Stomach (tissue), 9 donors: Measurements from ENCODE around the gene SLC10A3. TPM values are rescaled to one million over a fixed set of nuclear protein-coding genes. Genes with fewer than 3 reads are reported as not detected.
A peak's percentile ranks its signal among the peaks of the same experiment; 100 is the strongest.

Source experiments
- DNase-seq, 2 donors: peaks; one replicate each; pipeline versions ENCODE4 v3.0.0 to v3.0.0-alpha.2; 2013 to 2019
- H3K27ac ChIP-seq, 5 donors: fragments of 200-600 bp in 4 of 5; sonication (generic) in 4 of 5; one replicate each; pipeline ENCODE4 v1.5.1; 2013 to 2019; ENCODE audit warnings: mild to moderate bottlenecking in 1 of 5, moderate library complexity in 1 of 5
- H3K27me3 ChIP-seq, 3 donors: fragments of 200-600 bp; sonication (generic); one replicate each; pipeline ENCODE4 v1.5.1; 2017 to 2019; ENCODE audit warnings: mixed run types in 1 of 3
- H3K36me3 ChIP-seq, 4 donors: fragments of 200-600 bp; sonication (generic); 1 replicate in 3 of 4; 2 replicates in 1 of 4; pipeline ENCODE4 v1.5.1; 2016 to 2019
- H3K4me1 ChIP-seq, 4 donors: fragments of 200-600 bp; sonication (generic); one replicate each; pipeline ENCODE4 v1.5.1; 2016 to 2019
- H3K4me3 ChIP-seq, 4 donors: fragments of 200-600 bp; sonication (generic) in 3 of 4; one replicate each; pipeline ENCODE4 v1.5.1; 2016 to 2019; ENCODE audit warnings: mild to moderate bottlenecking in 1 of 4
- H3K9me3 ChIP-seq, 4 donors: fragments of 200-600 bp; sonication (generic); one replicate each; pipeline ENCODE4 v1.5.1; 2016 to 2019
- EP300 ChIP-seq: sonication (generic); formaldehyde crosslinking; IDR thresholded peaks from one replicate; pipeline ENCODE4 v1.6.1; 2017; ENCODE audit warnings: antibody characterized with exemption
- POLR2A ChIP-seq, 4 donors: fragments of 450-650 bp; IDR thresholded peaks; one replicate each; pipeline ENCODE4 v1.6.1; 2016; ENCODE audit warnings: antibody characterized with exemption in 4 of 4, control low read depth in 2 of 4, mild to moderate bottlenecking in 1 of 4, moderate library complexity in 1 of 4
- POLR2AphosphoS5 ChIP-seq, 3 donors: sonication (generic); formaldehyde crosslinking; IDR thresholded peaks; one replicate each; pipeline ENCODE4 v1.6.1; 2016; ENCODE audit warnings: antibody characterized with exemption in 3 of 3
- WGBS, 5 donors: extraction: QIAGEN DNeasy Blood & Tissue Kit in 3 of 5; methylation state at CpG; one replicate each; pipeline versions ENCODE4 v1.1.5 to v1.1.7; 2013 to 2018; 5-methylcytosine and 5-hydroxymethylcytosine counted together
- intact Hi-C: fragments of 100-400 bp; cut with DNase I; formaldehyde crosslinking; loops from one replicate; pipeline ENCODE4 v1.15.1; 2023; ENCODE audit warnings: low total_unique reads
- polyA plus RNA-seq, 3 donors: library from polyadenylated mRNA; stranded (reverse); fragments of 200-250 nt; gene quantifications; one replicate each; pipeline ENCODE4 v1.2.3, GENCODE V29; 2013
- total RNA-seq, 5 donors: library from RNA; depleted of rRNA; stranded (reverse); fragments of >200 nt; gene quantifications; one replicate each; pipeline versions ENCODE4 v1.1.0 to v1.2.3, GENCODE V29; 2014 to 2016
- TF ChIP-seq, protein P1 (sequence below), 7 experiments: fragments of 450-650 bp in 4 of 7; fragments of 200-600 bp in 3 of 7; sonication (generic) in 3 of 7; IDR thresholded peaks; one replicate each; pipeline ENCODE4 v1.5.1; 2016 to 2019; ENCODE audit warnings: antibody characterized with exemption in 7 of 7, control low read depth in 2 of 7, mild to moderate bottlenecking in 1 of 7
- donor health status: healthy with polysubstance abuse.
- donor health status: Bipolar disorder and iron deficiency.
- donor health status: healthy.

SLC10A3 gene
- total and polyA plus RNA-seq, 8 donors = 4.9 to 175 (median 12.9) TPM

DNA sequence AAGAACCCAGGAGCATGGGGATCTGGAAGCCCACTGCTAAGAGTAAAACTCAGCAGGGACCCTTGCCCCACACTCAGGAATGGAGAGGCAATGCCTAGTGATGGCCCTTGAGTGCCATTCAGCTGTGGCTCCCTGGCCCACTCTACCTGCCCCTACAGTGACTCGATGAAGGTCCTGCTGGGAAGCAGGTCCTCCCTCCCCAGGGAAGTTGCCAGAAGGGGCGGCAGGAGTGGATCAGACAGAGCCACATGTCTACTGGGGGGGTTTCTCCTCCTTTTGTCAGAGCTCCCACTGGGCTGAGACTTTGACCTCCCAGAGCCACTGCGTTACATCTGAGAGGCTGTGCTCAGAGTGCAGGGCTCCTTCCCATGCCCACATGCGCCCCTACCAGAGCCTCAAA is 1.2 kb downstream of the SLC10A3 start:
- Histone ChIP-seq H3K9me3 (no peaks in the 10 kb centered on the region), H3K4me1 (peaks cover 0 to 54% (median 31%) of the 10 kb centered on the region in 4 donors), H3K27ac (peak overlapping the region in 4 of 5 donors; percentile 92 to 98 (median 94)), H3K36me3 (peaks cover 0 to 23% (median 17%) of the 10 kb centered on the region in 4 donors), H3K27me3 (no peaks in the 10 kb centered on the region), H3K4me3 (peak overlapping the region; percentile 55 to 61 (median 57))
- 82 to 85% (median 83%) methylated on average over 1 to 4 of the region's 4 CpGs for WGBS, 5 donors
- intact Hi-C loops = no loop called here
- TF ChIP-seq POLR2A (IDR thresholded peaks at IDR 0.05) (no peak), EP300 (no peak), POLR2AphosphoS5 (IDR thresholded peaks at IDR 0.05) (no peak)
- TF ChIP-seq, protein P1, sequence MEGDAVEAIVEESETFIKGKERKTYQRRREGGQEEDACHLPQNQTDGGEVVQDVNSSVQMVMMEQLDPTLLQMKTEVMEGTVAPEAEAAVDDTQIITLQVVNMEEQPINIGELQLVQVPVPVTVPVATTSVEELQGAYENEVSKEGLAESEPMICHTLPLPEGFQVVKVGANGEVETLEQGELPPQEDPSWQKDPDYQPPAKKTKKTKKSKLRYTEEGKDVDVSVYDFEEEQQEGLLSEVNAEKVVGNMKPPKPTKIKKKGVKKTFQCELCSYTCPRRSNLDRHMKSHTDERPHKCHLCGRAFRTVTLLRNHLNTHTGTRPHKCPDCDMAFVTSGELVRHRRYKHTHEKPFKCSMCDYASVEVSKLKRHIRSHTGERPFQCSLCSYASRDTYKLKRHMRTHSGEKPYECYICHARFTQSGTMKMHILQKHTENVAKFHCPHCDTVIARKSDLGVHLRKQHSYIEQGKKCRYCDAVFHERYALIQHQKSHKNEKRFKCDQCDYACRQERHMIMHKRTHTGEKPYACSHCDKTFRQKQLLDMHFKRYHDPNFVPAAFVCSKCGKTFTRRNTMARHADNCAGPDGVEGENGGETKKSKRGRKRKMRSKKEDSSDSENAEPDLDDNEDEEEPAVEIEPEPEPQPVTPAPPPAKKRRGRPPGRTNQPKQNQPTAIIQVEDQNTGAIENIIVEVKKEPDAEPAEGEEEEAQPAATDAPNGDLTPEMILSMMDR (IDR thresholded peaks at IDR 0.05) = no peak
- no peak for DNase-seq

DNA sequence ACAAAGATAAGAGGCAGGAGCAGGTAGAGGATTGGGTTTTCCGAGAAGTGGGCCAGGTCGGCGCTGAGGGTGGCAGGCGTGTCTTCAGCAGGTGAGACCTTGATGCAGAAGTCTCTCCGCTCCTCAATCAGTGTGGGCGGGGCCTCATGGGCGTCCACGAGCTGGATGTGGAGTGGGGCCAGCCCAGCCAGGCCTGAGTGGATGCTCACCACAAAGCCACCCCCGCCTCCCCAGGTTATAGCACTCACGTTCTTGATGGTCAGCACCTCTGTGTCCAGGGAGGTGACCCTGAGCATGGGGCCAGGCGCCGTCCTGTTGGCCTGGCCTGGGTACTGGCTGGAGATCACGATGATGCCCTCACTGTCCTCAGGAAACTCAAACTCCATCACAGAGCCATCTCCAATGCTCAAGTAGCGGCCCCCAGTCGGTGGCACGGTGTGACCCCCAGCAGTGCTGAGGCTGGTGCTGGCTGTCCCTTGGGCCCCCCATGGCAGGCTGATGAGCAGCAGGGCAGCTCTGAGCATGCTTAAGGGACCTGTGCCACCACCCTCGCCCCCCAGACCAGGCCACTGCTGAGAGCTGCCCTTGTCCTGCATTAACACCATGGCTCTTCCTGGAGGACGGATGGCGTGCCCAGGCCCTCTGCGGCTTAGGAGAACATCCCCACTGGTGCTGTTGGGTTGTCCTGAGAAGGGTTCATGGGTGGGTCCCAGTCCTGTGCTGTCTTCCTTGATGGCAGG is 1.9 kb downstream of the SLC10A3 start:
- Histone ChIP-seq H3K27me3 (no peaks in the 10 kb centered on the region), H3K9me3 (no peaks in the 10 kb centered on the region), H3K4me1 (peaks cover 0 to 57% (median 35%) of the 10 kb centered on the region in 4 donors), H3K27ac (peak overlapping the region in 1 of 5 donors; percentile 95), H3K4me3 (no peak overlapping the region), H3K36me3 (peaks cover 0 to 30% (median 22%) of the 10 kb centered on the region in 4 donors)
- 80 to 94% (median 88%) methylated on average over 7 to 20 of the region's 20 CpGs for WGBS, 5 donors
- intact Hi-C loops = no loop called here
- no peak for DNase-seq
- TF ChIP-seq, protein P1 (IDR thresholded peaks at IDR 0.05) = no peak
- TF ChIP-seq POLR2A (IDR thresholded peaks at IDR 0.05) = no peak
- no peak for TF ChIP-seq EP300
- TF ChIP-seq POLR2AphosphoS5 (IDR thresholded peaks at IDR 0.05) = no peak

DNA sequence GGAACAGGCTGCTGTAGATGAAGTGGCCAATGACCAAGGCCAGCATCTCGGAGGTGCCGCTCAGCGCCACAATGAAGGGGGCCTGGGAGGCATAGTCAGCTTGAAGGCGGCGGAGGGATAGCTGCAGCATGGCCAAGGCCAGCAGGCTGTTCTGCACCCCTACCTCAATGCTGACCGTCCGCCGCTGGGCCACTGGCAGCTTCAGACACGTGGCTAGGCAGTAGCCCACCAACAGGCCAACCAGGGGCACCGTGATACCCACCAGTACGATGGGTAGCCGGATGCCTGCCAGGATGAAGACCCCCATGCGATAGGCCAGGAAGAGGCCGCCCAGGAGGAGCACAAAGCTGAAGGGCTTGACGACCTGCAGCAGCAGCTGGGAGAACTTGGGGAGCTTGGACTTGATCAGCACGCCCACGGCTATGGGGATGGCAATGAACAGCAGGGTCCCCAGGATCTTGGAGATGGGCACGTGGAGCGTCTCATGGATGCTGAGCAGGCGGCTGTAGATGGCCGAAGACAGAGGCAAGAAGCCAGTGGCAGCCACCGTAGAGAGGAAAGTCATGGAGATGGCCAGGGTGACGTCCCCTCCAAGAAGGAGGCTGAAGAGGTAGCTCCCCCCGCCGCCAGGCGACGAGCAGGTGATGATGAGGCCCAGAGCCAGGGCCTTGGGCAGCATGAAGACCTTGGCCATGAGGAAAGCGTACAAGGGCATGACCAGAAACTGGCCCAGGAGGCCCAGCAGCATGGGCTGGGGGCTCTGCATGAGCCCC is 2.7 kb downstream of the SLC10A3 start:
- Histone ChIP-seq H3K27ac (peak overlapping the region in 4 of 5 donors; percentile 84 to 91 (median 85)), H3K4me1 (peaks cover 0 to 57% (median 35%) of the 10 kb centered on the region in 4 donors), H3K36me3 (peaks cover 0 to 31% (median 23%) of the 10 kb centered on the region in 4 donors), H3K27me3 (no peaks in the 10 kb centered on the region), H3K9me3 (no peaks in the 10 kb centered on the region), H3K4me3 (no peak overlapping the region)
- no peak for DNase-seq
- no peak for TF ChIP-seq EP300
- TF ChIP-seq POLR2AphosphoS5 (IDR thresholded peaks at IDR 0.05) = no peak
- TF ChIP-seq, protein P1 (IDR thresholded peaks at IDR 0.05) = no peak
- TF ChIP-seq POLR2A (IDR thresholded peaks at IDR 0.05) = no peak
- intact Hi-C loops = no loop called here
- WGBS, 5 donors = 91 to 95% (median 93%) methylated on average over 21 to 28 of the region's 28 CpGs

DNA sequence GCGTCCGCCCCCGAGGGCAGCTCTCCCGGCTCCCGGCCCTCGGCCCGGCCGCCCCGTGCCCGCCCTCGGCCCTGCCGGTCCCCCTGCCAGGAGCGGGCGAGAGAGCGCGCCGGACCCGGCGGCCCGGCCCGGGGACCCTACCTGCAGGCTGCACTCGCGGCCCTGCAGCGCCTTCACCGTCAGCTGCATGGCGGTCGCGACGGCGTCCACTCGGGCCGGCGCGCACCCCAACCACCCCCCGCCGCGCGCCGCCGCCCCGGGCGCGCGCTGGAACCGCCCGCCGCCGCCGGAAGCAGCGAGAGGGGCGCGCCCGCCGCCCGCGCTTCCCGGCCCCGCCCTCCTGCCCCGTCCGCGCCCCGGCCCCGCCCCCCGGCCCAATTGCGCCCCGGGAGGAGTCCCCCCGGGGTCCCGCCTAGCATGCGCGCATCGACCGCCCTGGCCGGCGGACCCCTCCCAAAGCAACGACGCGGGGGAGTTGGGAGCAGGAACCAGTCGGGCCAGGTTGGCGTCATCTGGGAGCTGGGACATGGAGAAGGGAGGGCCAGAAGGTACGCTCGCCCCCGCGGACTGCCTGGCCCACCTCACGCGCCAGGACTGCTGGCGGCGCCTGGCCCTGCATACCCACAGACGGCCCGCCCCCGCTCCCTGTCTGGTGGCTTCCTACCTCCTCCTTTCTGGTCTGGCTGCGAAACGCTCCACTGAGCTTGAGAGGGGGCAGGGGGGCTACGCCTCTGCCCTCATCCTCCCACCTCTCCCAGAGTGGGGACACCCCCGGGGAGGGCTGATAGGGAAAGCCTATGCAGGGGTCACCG is 3.8 kb downstream of the SLC10A3 start, which contains the start of gene UBL4A:
Gene UBL4A, minus strand, starts transcription at position 220 of the 812 bp plus-strand sequence. Its CDS starts 31 bp downstream, at position 189.
- peaks cover 0 to 57% (median 35%) of the 10 kb centered on the region in 4 donors for H3K4me1 ChIP-seq
- H3K27ac ChIP-seq = peak within 1 kb of the TSS; percentile 83 to 91 (median 85)
- no peaks in the 10 kb centered on the region for H3K9me3 ChIP-seq
- H3K4me3 ChIP-seq = peak within 1 kb of the TSS; percentile 63 to 68 (median 66)
- H3K36me3 ChIP-seq = peaks cover 0 to 31% (median 23%) of the 10 kb centered on the region in 4 donors
- DNase-seq = peak; percentile 63 to 89
- intact Hi-C loops = no loop called here
- H3K27me3 ChIP-seq = no peaks in the 10 kb centered on the region
- no peak for TF ChIP-seq EP300
- peak in 2 of 3 donors; percentile 5 to 45 for TF ChIP-seq POLR2AphosphoS5 (IDR thresholded peaks at IDR 0.05)
- no peak for TF ChIP-seq POLR2A (IDR thresholded peaks at IDR 0.05)
- 0 to 34% (median 19%) methylated on average over 20 to 77 of the region's 95 CpGs for WGBS, 5 donors
